ENCODE results near the gene CACNA1S.
A peak's percentile ranks its signal among the peaks of the same experiment; 100 is the strongest.

CACNA1S gene

GRCh38 chr1:201126832-201127754 lies 14.9 kb upstream of the CACNA1S start, which contains the start of gene ASCL5:
Gene ASCL5, minus strand, starts transcription at chr1:201127184. Its CDS starts 11,812 bp downstream, at chr1:201115372.
- 0 out of 2 replicates have a peak, but pooled peaks have one; percentile 6 for TF ChIP-seq CTCF (IDR thresholded peaks at IDR 0.05; ENCODE audit: low read depth, low read length)
- H3K4me3 ChIP-seq (ENCODE audit: low read depth, low read length), result no peak within 1 kb of the TSS

DNA sequence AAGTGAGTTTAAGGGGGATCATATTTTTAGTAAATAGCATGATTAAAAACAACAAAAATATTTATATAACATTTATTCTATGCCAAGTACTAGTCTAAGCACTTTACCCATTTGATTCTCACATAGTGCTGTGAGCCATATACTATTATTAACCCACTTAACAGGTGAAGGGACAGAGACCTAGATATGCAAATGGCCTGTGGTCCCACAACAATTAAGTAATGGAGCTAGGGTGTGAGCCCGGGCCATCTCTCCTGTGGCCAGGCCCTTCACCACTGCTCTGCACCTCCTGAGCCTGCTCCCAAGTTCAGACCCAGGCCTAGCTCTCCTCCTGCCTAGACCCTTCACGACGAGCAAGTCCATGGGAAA lies 14.2 kb upstream of the CACNA1S start:
- no peak overlapping the region for H3K4me3 ChIP-seq (ENCODE audit: low read depth, low read length)
- no peak for TF ChIP-seq CTCF (IDR thresholded peaks at IDR 0.05; ENCODE audit: low read depth, low read length)

GRCh38 chr1:201125800-201126199 lies 13.6 kb upstream of the CACNA1S start:
- H3K4me3 ChIP-seq (ENCODE audit: low read depth, low read length), result no peak overlapping the region
- no peak for TF ChIP-seq CTCF (IDR thresholded peaks at IDR 0.05; ENCODE audit: low read depth, low read length)

GRCh38 chr1:201125019-201125418 lies 12.8 kb upstream of the CACNA1S start:
- H3K4me3 ChIP-seq (ENCODE audit: low read depth, low read length), result no peak overlapping the region
- TF ChIP-seq CTCF (IDR thresholded peaks at IDR 0.05; ENCODE audit: low read depth, low read length), result no peak

GRCh38 chr1:201123866-201124265 lies 11.6 kb upstream of the CACNA1S start:
- H3K4me3 ChIP-seq (ENCODE audit: low read depth, low read length), result no peak overlapping the region
- no peak for TF ChIP-seq CTCF (IDR thresholded peaks at IDR 0.05; ENCODE audit: low read depth, low read length)

DNA sequence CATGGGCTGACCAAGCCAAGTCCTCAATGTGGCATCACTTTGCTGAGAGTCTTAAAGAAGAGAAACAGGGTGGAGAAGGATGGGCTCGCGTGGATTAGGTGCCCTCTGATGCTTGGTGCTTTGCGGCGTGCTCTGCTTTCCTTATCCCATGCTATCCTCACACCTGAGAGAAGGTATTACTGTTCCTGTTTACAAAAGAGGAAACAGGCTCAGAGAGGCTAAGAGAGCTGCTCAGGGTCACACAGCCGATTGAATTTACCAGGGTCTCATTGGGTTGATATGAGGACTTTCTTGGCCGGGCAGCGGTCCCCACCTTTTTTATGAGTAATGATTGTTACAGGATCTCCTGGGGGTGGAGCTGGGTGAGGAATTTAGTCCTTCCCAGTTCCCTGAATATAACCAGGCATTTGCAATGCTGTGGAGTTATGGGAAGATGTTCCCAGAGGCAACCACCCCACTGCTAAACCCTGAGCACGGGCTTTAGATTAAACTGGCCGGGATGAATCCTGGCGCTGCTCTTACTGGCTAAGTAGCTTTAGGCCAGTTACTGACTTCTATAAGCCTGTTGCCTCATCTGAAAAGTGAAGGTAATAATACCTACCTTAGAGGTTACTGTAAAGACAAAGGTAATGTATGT lies 10.2 kb upstream of the CACNA1S start:
- H3K4me3 ChIP-seq (ENCODE audit: low read depth, low read length), result no peak overlapping the region
- TF ChIP-seq CTCF (IDR thresholded peaks at IDR 0.05; ENCODE audit: low read depth, low read length), result no peak

All from WI38 (cell line).